CD14-positive monocyte (primary cell): ENCODE data around the gene ABCG1. TPM values are rescaled to one million over a fixed set of nuclear protein-coding genes. Genes with fewer than 3 reads are reported as not detected.

Source experiments
- DNase-seq, 3 donors: peaks; one replicate each; pipeline ENCODE4 v3.0.0-alpha.2; 2011 to 2022
- H2AFZ ChIP-seq: 2 replicates; pipeline ENCODE4 v1.6.0; 2012; ENCODE audit warnings: mild to moderate bottlenecking, low read depth, low read length, inconsistent platforms; ENCODE audit not compliant: insufficient read depth, poor library complexity, severe bottlenecking
- H3K27ac ChIP-seq, 2 donors: 1 replicate in 1 of 2; 2 replicates in 1 of 2; pipeline ENCODE4 v1.5.1; 2012 to 2013; ENCODE audit warnings: low read length in 2 of 2, control low read depth in 1 of 2, inconsistent platforms in 1 of 2, low read depth in 1 of 2, mild to moderate bottlenecking in 1 of 2
- H3K27me3 ChIP-seq, 2 donors: one replicate each; pipeline versions ENCODE4 v1.6.0 to v1.6.1; 2011 to 2013; ENCODE audit warnings: low read length in 2 of 2; ENCODE audit not compliant: control insufficient read depth in 2 of 2, insufficient read depth in 2 of 2
- H3K36me3 ChIP-seq, 2 donors: replicated peaks in 1 of 2; 1 replicate in 1 of 2; 2 replicates in 1 of 2; pipeline versions ENCODE4 v1.5.1 to v1.6.1; 2012 to 2013; ENCODE audit warnings: low read length in 2 of 2, control low read depth in 1 of 2, inconsistent platforms in 1 of 2, mild to moderate bottlenecking in 1 of 2; ENCODE audit not compliant: insufficient read depth in 2 of 2, control insufficient read depth in 1 of 2
- H3K4me1 ChIP-seq, 2 donors: 1 replicate in 1 of 2; 2 replicates in 1 of 2; pipeline versions ENCODE4 v1.5.1 to v1.6.1; 2012 to 2013; ENCODE audit warnings: low read length in 2 of 2, control low read depth in 1 of 2, inconsistent platforms in 1 of 2, mild to moderate bottlenecking in 1 of 2, moderate library complexity in 1 of 2; ENCODE audit not compliant: insufficient read depth in 2 of 2, control insufficient read depth in 1 of 2
- H3K4me2 ChIP-seq: replicated peaks from 2 replicates; pipeline ENCODE3; 2012; ENCODE audit warnings: low read length, moderate library complexity, mild to moderate bottlenecking; ENCODE audit not compliant: poor library complexity, severe bottlenecking; ENCODE audit errors: extremely low read depth
- H3K4me3 ChIP-seq, 3 experiments: fragments of 200-600 bp in 1 of 3; sonication (generic) in 1 of 3; replicated peaks in 1 of 3; 1 replicate in 2 of 3; 2 replicates in 1 of 3; pipeline ENCODE4 v1.5.1; 2011 to 2013; ENCODE audit warnings: low read length in 3 of 3, mild to moderate bottlenecking in 3 of 3, control low read depth in 2 of 3, low read depth in 2 of 3, inconsistent platforms in 1 of 3, moderate library complexity in 1 of 3
- H3K79me2 ChIP-seq: 2 replicates; pipeline ENCODE4 v1.6.0; 2012; ENCODE audit warnings: mild to moderate bottlenecking, control low read depth, inconsistent platforms, low read length, moderate library complexity; ENCODE audit not compliant: insufficient read depth
- H3K9ac ChIP-seq: 2 replicates; pipeline ENCODE4 v1.6.0; 2017; ENCODE audit warnings: low read length, mild to moderate bottlenecking; ENCODE audit not compliant: insufficient read depth, poor library complexity, severe bottlenecking
- H3K9me3 ChIP-seq, 2 donors: replicated peaks in 1 of 2; 1 replicate in 1 of 2; 2 replicates in 1 of 2; pipeline versions ENCODE4 v1.5.1 to v1.6.1; 2012 to 2013; ENCODE audit warnings: low read length in 2 of 2, control low read depth in 1 of 2; ENCODE audit not compliant: control insufficient read depth in 1 of 2, insufficient read depth in 1 of 2
- H4K20me1 ChIP-seq: 2 replicates; pipeline ENCODE4 v1.6.0; 2012; ENCODE audit warnings: mild to moderate bottlenecking, low read length, control low read depth, moderate library complexity; ENCODE audit not compliant: insufficient read depth
- H3K27ac Mint-ChIP-seq, 7 donors: one replicate each; pipeline ENCODE4 v1.8.0; 2020; ENCODE audit warnings: mild to moderate bottlenecking in 7 of 7, mixed read lengths in 7 of 7, moderate library complexity in 6 of 7, inconsistent platforms in 2 of 7
- H3K27me3 Mint-ChIP-seq, 3 donors: one replicate each; pipeline ENCODE4 v1.8.0; 2021 to 2022; ENCODE audit warnings: low read depth in 3 of 3, mild to moderate bottlenecking in 3 of 3, mixed read lengths in 3 of 3, moderate library complexity in 3 of 3, inconsistent platforms in 1 of 3
- H3K36me3 Mint-ChIP-seq, 2 donors: one replicate each; pipeline ENCODE4 v1.8.0; 2020; ENCODE audit warnings: mixed read lengths in 2 of 2, inconsistent platforms in 1 of 2, mild to moderate bottlenecking in 1 of 2
- H3K4me1 Mint-ChIP-seq: one replicate; pipeline ENCODE4 v1.8.0; 2020; ENCODE audit warnings: mild to moderate bottlenecking, mixed read lengths
- H3K4me3 Mint-ChIP-seq, 2 donors: one replicate each; pipeline ENCODE4 v1.8.0; 2020; ENCODE audit warnings: mild to moderate bottlenecking in 2 of 2, mixed read lengths in 2 of 2, moderate library complexity in 1 of 2
- H3K9me3 Mint-ChIP-seq, 7 donors: one replicate each; pipeline ENCODE4 v1.8.0; 2020 to 2022; ENCODE audit warnings: mixed read lengths in 7 of 7, mild to moderate bottlenecking in 6 of 7, moderate library complexity in 6 of 7, inconsistent platforms in 2 of 7
- WGBS: methylation state at CpG from one replicate; pipeline ENCODE4 v1.1.5; 2013; ENCODE audit warnings: missing lambda C conversion rate; ENCODE audit not compliant: insufficient coverage; 5-methylcytosine and 5-hydroxymethylcytosine counted together
- intact Hi-C, 2 donors: fragments of 100-400 bp; cut with micrococcal nuclease; formaldehyde crosslinking; loops; one replicate each; pipeline versions ENCODE4 v1.15.0 to v1.15.1; 2023
- polyA plus RNA-seq, 3 donors: library from polyadenylated mRNA; depleted of rRNA in 1 of 3; unstranded in 2 of 3; stranded (reverse) in 1 of 3; fragments of 300-500 nt in 2 of 3; fragments of >200 nt in 1 of 3; fragmentation: Illumina TruSeq in 2 of 3; gene quantifications; 1 replicate in 2 of 3; 2 replicates in 1 of 3; pipeline ENCODE4 v1.2.3, GENCODE V29; 2012 to 2021
- TF ChIP-seq, protein P1 (sequence below): fragments of 200-600 bp; IDR thresholded peaks from one replicate; pipeline ENCODE4 v1.8.0; 2022; ENCODE audit warnings: antibody characterized with exemption, mild to moderate bottlenecking

The ABCG1 gene
- polyA plus RNA-seq, 3 donors, result 3.0 to 5.2 (median 3.5) TPM

DNA sequence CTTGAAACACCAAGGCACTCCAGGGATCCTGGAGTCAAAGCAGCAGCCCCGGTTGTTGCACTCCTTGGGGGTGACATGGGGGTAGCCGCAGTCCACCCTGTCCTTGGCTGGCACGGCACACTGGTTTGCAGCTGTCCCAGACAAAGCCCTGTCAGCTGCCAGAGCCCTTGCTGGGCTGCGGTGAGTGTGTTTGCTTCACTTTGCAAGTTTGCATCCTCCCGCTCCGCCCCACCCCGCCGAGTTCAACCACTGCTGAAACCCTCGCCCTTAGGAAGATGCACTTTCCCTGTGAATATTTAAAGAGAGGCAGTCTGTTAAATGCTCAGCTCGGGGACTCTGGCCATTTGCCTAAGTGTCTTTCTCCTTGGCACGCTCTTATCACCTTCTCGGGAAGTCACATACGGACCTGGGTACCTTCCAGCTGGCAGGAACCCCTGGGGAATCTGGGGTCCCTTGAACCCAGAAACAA is 94.6 kb downstream of the ABCG1 start:
- no peak for DNase-seq
- Mint-ChIP-seq H3K4me3 (no peak overlapping the region), H3K36me3 (no peaks in the 10 kb centered on the region), H3K27ac (no peak overlapping the region), H3K9me3 (no peaks in the 10 kb centered on the region), H3K27me3 (peaks cover 0 to 3% (median 1%) of the 10 kb centered on the region in 3 donors), H3K4me1 (peaks cover 15% of the 10 kb centered on the region)
- H3K27me3 ChIP-seq, result no peaks in the 10 kb centered on the region
- H3K27ac ChIP-seq, result no peak overlapping the region
- H2AFZ ChIP-seq, result no peak overlapping the region
- intact Hi-C loops, result no loop called here
- H3K9ac ChIP-seq, result peak overlapping the region; percentile 21
- 93% methylated on average over 8 of the region's 13 CpGs for WGBS
- H3K4me1 ChIP-seq, result peaks cover 15 to 19% of the 10 kb centered on the region in 2 donors
- TF ChIP-seq, protein P1, sequence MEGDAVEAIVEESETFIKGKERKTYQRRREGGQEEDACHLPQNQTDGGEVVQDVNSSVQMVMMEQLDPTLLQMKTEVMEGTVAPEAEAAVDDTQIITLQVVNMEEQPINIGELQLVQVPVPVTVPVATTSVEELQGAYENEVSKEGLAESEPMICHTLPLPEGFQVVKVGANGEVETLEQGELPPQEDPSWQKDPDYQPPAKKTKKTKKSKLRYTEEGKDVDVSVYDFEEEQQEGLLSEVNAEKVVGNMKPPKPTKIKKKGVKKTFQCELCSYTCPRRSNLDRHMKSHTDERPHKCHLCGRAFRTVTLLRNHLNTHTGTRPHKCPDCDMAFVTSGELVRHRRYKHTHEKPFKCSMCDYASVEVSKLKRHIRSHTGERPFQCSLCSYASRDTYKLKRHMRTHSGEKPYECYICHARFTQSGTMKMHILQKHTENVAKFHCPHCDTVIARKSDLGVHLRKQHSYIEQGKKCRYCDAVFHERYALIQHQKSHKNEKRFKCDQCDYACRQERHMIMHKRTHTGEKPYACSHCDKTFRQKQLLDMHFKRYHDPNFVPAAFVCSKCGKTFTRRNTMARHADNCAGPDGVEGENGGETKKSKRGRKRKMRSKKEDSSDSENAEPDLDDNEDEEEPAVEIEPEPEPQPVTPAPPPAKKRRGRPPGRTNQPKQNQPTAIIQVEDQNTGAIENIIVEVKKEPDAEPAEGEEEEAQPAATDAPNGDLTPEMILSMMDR, result no peak
- H4K20me1 ChIP-seq, result no peaks in the 10 kb centered on the region
- H3K9me3 ChIP-seq, result no peaks in the 10 kb centered on the region
- no peaks in the 10 kb centered on the region for H3K79me2 ChIP-seq
- no peaks in the 10 kb centered on the region for H3K36me3 ChIP-seq
- H3K4me3 ChIP-seq, result no peak overlapping the region
- no peak overlapping the region for H3K4me2 ChIP-seq

DNA sequence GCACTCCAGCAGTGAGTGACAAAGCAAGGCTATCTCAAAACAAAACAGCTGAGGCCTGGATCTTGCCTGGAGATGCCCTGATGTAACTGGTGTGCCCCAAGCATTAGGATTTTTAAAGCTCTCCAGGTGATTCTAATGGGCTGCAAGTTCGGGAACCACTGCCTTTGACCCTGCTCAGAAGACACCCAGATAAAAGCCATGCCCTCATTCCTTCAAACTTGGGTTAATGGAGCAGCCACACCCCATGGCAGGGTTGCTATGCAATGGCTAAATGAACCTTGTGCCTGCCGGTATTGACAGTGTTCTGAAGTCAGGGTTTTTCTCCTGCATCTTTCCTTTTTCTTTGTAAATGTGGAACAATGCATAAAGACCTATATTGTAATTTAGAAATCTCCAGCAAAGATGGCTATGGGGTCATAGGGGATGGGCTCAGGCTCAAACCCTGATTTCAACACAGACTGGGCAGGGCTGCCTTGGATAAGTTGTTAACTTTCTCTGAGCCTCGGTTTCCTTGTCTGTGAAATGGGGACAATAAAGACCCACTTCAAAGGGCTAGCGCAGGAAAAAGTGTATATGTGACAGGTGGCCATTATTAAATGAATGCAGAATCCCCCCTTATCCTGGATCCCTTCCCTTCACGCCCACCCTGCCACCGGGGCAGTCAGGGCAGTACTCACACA is 95.8 kb downstream of the ABCG1 start:
- no peaks in the 10 kb centered on the region for H3K9me3 ChIP-seq
- H3K9ac ChIP-seq, result no peak overlapping the region
- H2AFZ ChIP-seq, result no peak overlapping the region
- H3K27me3 ChIP-seq, result no peaks in the 10 kb centered on the region
- H3K27ac ChIP-seq, result no peak overlapping the region
- no peak overlapping the region for H3K4me3 Mint-ChIP-seq
- H3K36me3 ChIP-seq, result no peaks in the 10 kb centered on the region
- peaks cover 13 to 19% of the 10 kb centered on the region in 2 donors for H3K4me1 ChIP-seq
- H3K4me3 ChIP-seq, result no peak overlapping the region
- intact Hi-C loops, result no loop called here
- H3K4me1 Mint-ChIP-seq, result peaks cover 15% of the 10 kb centered on the region
- no peak for DNase-seq
- WGBS, result 80% methylated on average over 3 of the region's 6 CpGs
- H3K79me2 ChIP-seq, result no peaks in the 10 kb centered on the region
- H3K9me3 Mint-ChIP-seq, result no peaks in the 10 kb centered on the region
- no peaks in the 10 kb centered on the region for H4K20me1 ChIP-seq
- no peaks in the 10 kb centered on the region for H3K36me3 Mint-ChIP-seq
- TF ChIP-seq, protein P1, result no peak
- H3K27me3 Mint-ChIP-seq, result peaks cover 0 to 4% (median 1%) of the 10 kb centered on the region in 3 donors
- no peak overlapping the region for H3K4me2 ChIP-seq
- no peak overlapping the region for H3K27ac Mint-ChIP-seq
